SK-N-SH (cell line): ENCODE results near the gene PCDHB16. TPM values are rescaled to one million over a fixed set of nuclear protein-coding genes. Genes with fewer than 3 reads are reported as not detected.
"Not testable (repeated sequence)": the region's sequence is repeated elsewhere in the genome, so short reads cannot be mapped to it uniquely, and the experiment has no call there.

Experiments
- CTCF ChIA-PET: fragments of 300-600, 350-600 bp; formaldehyde crosslinking; extraction: SDS; loops from one replicate; lab custom pipeline; 2021; lab: Yijun Ruan, JAX
- POLR2A ChIA-PET: fragments of 350-600 bp; sonication (Branson Sonifier 250); formaldehyde crosslinking; extraction: SDS; loops from one replicate; lab custom pipeline; 2020; ENCODE audit warnings: antibody characterized with exemption, inconsistent platforms; lab: Yijun Ruan, JAX
- DNase-seq: peaks from one replicate; pipeline ENCODE4 v3.0.0; 2012
- H2AFZ ChIP-seq: fragments of 200-600 bp; sonication (generic); 2 replicates; pipeline ENCODE4 v1.8.1; 2016; ENCODE audit warnings: antibody characterized with exemption, mild to moderate bottlenecking, low read depth
- H3F3A ChIP-seq: fragments of 200-600 bp; sonication (generic); replicated peaks from 2 replicates; pipeline ENCODE3; 2016; ENCODE audit warnings: antibody characterized with exemption, mild to moderate bottlenecking; ENCODE audit not compliant: insufficient read depth
- H3K27ac ChIP-seq, 2 experiments: fragments of 200-500 bp in 1 of 2; fragments of 200-600 bp in 1 of 2; sonication (Bioruptor generic) in 1 of 2; sonication (generic), shearing (Covaris generic) in 1 of 2; 2 replicates each; pipeline versions ENCODE4 v1.5.1 to v1.6.1; 2014 to 2016; ENCODE audit warnings: low read depth in 2 of 2, inconsistent platforms in 1 of 2, low read length in 1 of 2, mild to moderate bottlenecking in 1 of 2, mixed read lengths in 1 of 2
- H3K27me3 ChIP-seq: fragments of 200-600 bp; sonication (generic), shearing (Covaris generic); 2 replicates; pipeline ENCODE4 v1.6.1; 2016; ENCODE audit warnings: mixed run types; ENCODE audit not compliant: insufficient read depth
- H3K36me3 ChIP-seq, 2 experiments: fragments of 200-500 bp in 1 of 2; fragments of 200-600 bp in 1 of 2; sonication (Bioruptor generic) in 1 of 2; sonication (generic) in 1 of 2; replicated peaks in 1 of 2; 2 replicates each; pipeline versions ENCODE3 to v1.5.1; 2014 to 2016; ENCODE audit warnings: low read length in 1 of 2, mild to moderate bottlenecking in 1 of 2; ENCODE audit not compliant: insufficient read depth in 2 of 2, control insufficient read depth in 1 of 2
- H3K4me1 ChIP-seq, 2 experiments: fragments of 200-500 bp in 1 of 2; fragments of 200-600 bp in 1 of 2; sonication (Bioruptor generic) in 1 of 2; sonication (generic), shearing (Covaris generic) in 1 of 2; 2 replicates each; pipeline versions ENCODE4 v1.5.1 to v1.6.1; 2014 to 2016; ENCODE audit warnings: low read depth in 1 of 2, low read length in 1 of 2, mixed run types in 1 of 2; ENCODE audit not compliant: insufficient read depth in 2 of 2, control insufficient read depth in 1 of 2
- H3K4me2 ChIP-seq: fragments of 200-600 bp; sonication (generic), shearing (Covaris generic); 2 replicates; pipeline ENCODE4 v1.6.1; 2017; ENCODE audit warnings: mixed run types
- H3K4me3 ChIP-seq, 2 experiments: fragments of 200-500 bp in 1 of 2; fragments of 200-600 bp in 1 of 2; sonication (Bioruptor generic) in 1 of 2; sonication (generic), shearing (Covaris generic) in 1 of 2; 2 replicates each; pipeline versions ENCODE4 v1.5.1 to v1.8.1; 2014 to 2016; ENCODE audit warnings: low read depth in 2 of 2, inconsistent platforms in 1 of 2, low read length in 1 of 2, mild to moderate bottlenecking in 1 of 2, mixed read lengths in 1 of 2, moderate library complexity in 1 of 2
- H3K79me2 ChIP-seq: fragments of 200-600 bp; sonication (generic); 2 replicates; pipeline ENCODE4 v1.8.1; 2017; ENCODE audit warnings: mild to moderate bottlenecking; ENCODE audit not compliant: insufficient read depth
- H3K9ac ChIP-seq: fragments of 200-600 bp; sonication (generic); 2 replicates; pipeline ENCODE4 v1.6.1; 2017; ENCODE audit warnings: mixed run types
- H3K9me2 ChIP-seq: fragments of 200-600 bp; sonication (generic); 2 replicates; pipeline ENCODE4 v1.6.1; 2017; ENCODE audit warnings: mixed run types
- H3K9me3 ChIP-seq: fragments of 200-600 bp; sonication (generic); 2 replicates; pipeline ENCODE4 v1.6.1; 2017; ENCODE audit warnings: mixed run types, mild to moderate bottlenecking, moderate library complexity
- H4K20me1 ChIP-seq: fragments of 200-600 bp; sonication (generic); 2 replicates; pipeline ENCODE4 v1.6.1; 2017; ENCODE audit warnings: mild to moderate bottlenecking, mixed run types; ENCODE audit not compliant: insufficient read depth
- CTCF ChIP-seq: fragments of 200-600 bp; sonication (generic); IDR thresholded peaks from 2 replicates; pipeline ENCODE4 v1.6.1; 2017; ENCODE audit warnings: antibody characterized with exemption, mild to moderate bottlenecking, moderate library complexity
- EZH2phosphoT487 ChIP-seq: fragments of 200-600 bp; sonication (generic); IDR thresholded peaks from 2 replicates; pipeline ENCODE4 v1.6.1; 2017; ENCODE audit warnings: low read depth, mixed run types, mild to moderate bottlenecking, antibody characterized with exemption, moderate library complexity, borderline replicate concordance
- IRF3 ChIP-seq: fragments of 150-350 bp; IDR thresholded peaks from 2 replicates; pipeline ENCODE4 v1.6.1; 2016; ENCODE audit warnings: mild to moderate bottlenecking, low read depth, low read length
- MAX ChIP-seq: IDR thresholded peaks from 2 replicates; pipeline ENCODE4 v1.4.0; 2012; ENCODE audit warnings: low read depth
- MEF2A ChIP-seq: IDR thresholded peaks from 2 replicates; pipeline ENCODE4 v1.4.0; 2012; ENCODE audit warnings: low read depth, borderline replicate concordance
- PBX3 ChIP-seq: IDR thresholded peaks from 2 replicates; pipeline ENCODE4; 2012
- POLR2AphosphoS5 ChIP-seq: IDR thresholded peaks from 2 replicates; pipeline ENCODE4 v1.6.1; 2012; ENCODE audit warnings: low read depth, low read length
- RAD21 ChIP-seq: IDR thresholded peaks from 2 replicates; pipeline ENCODE4 v1.6.1; 2012; ENCODE audit warnings: mild to moderate bottlenecking, low read length
- REST ChIP-seq: IDR thresholded peaks from 2 replicates; pipeline ENCODE4 v1.6.1; 2012; ENCODE audit warnings: mild to moderate bottlenecking, low read depth, low read length, moderate library complexity
- RFX5 ChIP-seq: IDR thresholded peaks from 2 replicates; pipeline ENCODE4 v1.6.1; 2012; ENCODE audit warnings: mild to moderate bottlenecking, improper control_type of control experiment, low read length
- USF1 ChIP-seq: IDR thresholded peaks from 2 replicates; pipeline ENCODE4 v1.4.0; 2012; ENCODE audit warnings: low read depth, borderline replicate concordance
- WGBS: methylation state at CpG from one replicate; pipeline ENCODE4 v1.1.6; 2017; ENCODE audit warnings: low lambda C conversion rate; 5-methylcytosine and 5-hydroxymethylcytosine counted together
- polyA plus RNA-seq, 3 experiments: library from polyadenylated mRNA; depleted of rRNA; stranded (reverse); fragments of >200 nt; gene quantifications; 2 replicates each; pipeline ENCODE4 v1.2.3, GENCODE V29; 2012

PCDHB16 gene
- polyA plus RNA-seq, 1 of the 3 experiments (the other 2 are of a cell fraction) = 2.7 TPM

- Histone ChIP-seq H3K4me1 (no peaks in the 10 kb centered on the region), H3K9ac (no peak overlapping the region), H3K27ac (no peak overlapping the region), H3K36me3 (no peaks in the 10 kb centered on the region), H3F3A (no peaks in the 10 kb centered on the region), H3K9me2 (no peaks in the 10 kb centered on the region), H3K79me2 (no peaks in the 10 kb centered on the region), H3K27me3 (no peaks in the 10 kb centered on the region), H3K9me3 (0 out of 2 replicates have a peak, but pooled peaks cover 3% of the 10 kb centered on the region), H3K4me3 (no peak overlapping the region; a peak in 1 of 4 replicates), H4K20me1 (no peaks in the 10 kb centered on the region), H3K4me2 (no peak overlapping the region), H2AFZ (no peak overlapping the region)
- 72% methylated on average over 19 of the region's 19 CpGs for whole genome bisulfite sequencing
- CTCF ChIA-PET = interaction anchor here (1.1 to 1.6 kb wide), 2 partner anchors 14 to 41 kb away, joined by 4 to 5 read pairs; partner anchors contain the start of gene PCDHB6
- TF ChIP-seq EZH2phosphoT487 (no peak), IRF3 (no peak), POLR2AphosphoS5 (no peak), CTCF (no peak), REST (no peak), PBX3 (no peak), MAX (no peak), MEF2A (no peak), RAD21 (no peak), RFX5 (no peak), USF1 (no peak)
- DNase-seq = no peak
- POLR2A ChIA-PET = no interaction called here
Observed at GRCh38 chr5:141135718-141136266, 46.4 kb upstream of the PCDHB16 start.

GRCh38 chr5:141137346-141137745 lies 44.8 kb upstream of the PCDHB16 start:
- H3K4me1 ChIP-seq, H3F3A ChIP-seq, H3K27ac ChIP-seq, H3K4me3 ChIP-seq, DNase-seq, H3K9me3 ChIP-seq, H2AFZ ChIP-seq, H3K36me3 ChIP-seq, H3K9me2 ChIP-seq, H3K27me3 ChIP-seq, H3K4me2 ChIP-seq, H4K20me1 ChIP-seq, POLR2A ChIA-PET, H3K79me2 ChIP-seq, H3K9ac ChIP-seq: not testable (repeated sequence)
- 79% methylated on average over 20 of the region's 34 CpGs for WGBS
- CTCF ChIA-PET = interaction anchor here (1.1 to 2.2 kb wide), 2 partner anchors 15 to 296 kb away, joined by 4 to 6 read pairs; partner anchors contain the start of genes PCDHA8 and PCDHB4
